Dermis blood vessel endothelial cell (primary cell): ENCODE data around the gene RBL1. TPM values are rescaled to one million over a fixed set of nuclear protein-coding genes. Genes with fewer than 3 reads are reported as not detected.
"Not testable (repeated sequence)": the region's sequence is repeated elsewhere in the genome, so short reads cannot be mapped to it uniquely, and the experiment has no call there.

Source experiments
- DNase-seq: peaks from one replicate; pipeline ENCODE4 v3.0.0; 2010
- total RNA-seq: library from RNA; depleted of rRNA; stranded (reverse); fragments of >200 nt; gene quantifications from 2 replicates; pipeline ENCODE4 v1.2.3, GENCODE V29; 2014

The RBL1 gene
- total RNA-seq, 1 donor from 2014 or later = 12.8 TPM

GRCh38 chr20:36992802-36993334 lies 102.9 kb downstream of the RBL1 start:
- no peak for DNase-seq

- no peak for DNase-seq
Observed at GRCh38 chr20:36991703-36992102, 104.1 kb downstream of the RBL1 start.

GRCh38 chr20:36989797-36990196 lies 106.0 kb downstream of the RBL1 start:
- DNase-seq = no peak

- peak; percentile 90 for DNase-seq
Observed at GRCh38 chr20:36988494-36988966, 107.3 kb downstream of the RBL1 start.

- DNase-seq = no peak
Observed at GRCh38 chr20:36984257-36984638, 111.5 kb downstream of the RBL1 start.

- DNase-seq = no peak
Observed at GRCh38 chr20:36975099-36975818, 120.5 kb downstream of the RBL1 start.

GRCh38 chr20:36974660-36975059 lies 121.1 kb downstream of the RBL1 start:
- no peak for DNase-seq

GRCh38 chr20:36971103-36971502 lies 124.7 kb downstream of the RBL1 start:
- DNase-seq = no peak

- DNase-seq = no peak
Observed at GRCh38 chr20:36969478-36970186, 126.2 kb downstream of the RBL1 start.

GRCh38 chr20:36969051-36969450 lies 126.7 kb downstream of the RBL1 start:
- DNase-seq = no peak

- DNase-seq = no peak
Observed at GRCh38 chr20:36967636-36968035, 128.2 kb downstream of the RBL1 start.

- DNase-seq = not testable (repeated sequence)
Observed at GRCh38 chr20:36966965-36967364, 128.8 kb downstream of the RBL1 start.

GRCh38 chr20:36962354-36962941 lies 133.3 kb downstream of the RBL1 start:
- not testable (repeated sequence) for DNase-seq

GRCh38 chr20:36959242-36959641 lies 136.6 kb downstream of the RBL1 start:
- no peak for DNase-seq

- no peak for DNase-seq
Observed at GRCh38 chr20:36957875-36958667, 137.7 kb downstream of the RBL1 start.

GRCh38 chr20:36956674-36957073 lies 139.1 kb downstream of the RBL1 start:
- DNase-seq = no peak

- no peak for DNase-seq
Observed at GRCh38 chr20:36956016-36956415, 139.8 kb downstream of the RBL1 start.

- no peak for DNase-seq
Observed at GRCh38 chr20:36951979-36952738, 143.6 kb downstream of the RBL1 start.

- DNase-seq = peak; percentile 98
Observed at GRCh38 chr20:36951198-36951978, 144.4 kb downstream of the RBL1 start, which contains the start of gene SAMHD1. Gene SAMHD1 (minus strand): TSS chr20:36951708. CDS start chr20:36951643, 65 bp downstream.

- peak; percentile 45 for DNase-seq
Observed at GRCh38 chr20:36950414-36951197, 145.2 kb downstream of the RBL1 start.
